H1 (cell line): ENCODE data around the gene SYMPK. TPM values are rescaled to one million over a fixed set of nuclear protein-coding genes. Genes with fewer than 3 reads are reported as not detected.

Experiments
- CTCF ChIA-PET: fragments of 300-600 bp; sonication (Branson Sonifier 250); formaldehyde crosslinking; loops from one replicate; lab custom pipeline; 2021; ENCODE audit not compliant: partially characterized antibody; lab: Charles Lee
- POLR2A ChIA-PET: fragments of 300-600 bp; sonication (Branson Sonifier 250); formaldehyde crosslinking; loops from one replicate; lab custom pipeline; 2021; ENCODE audit warnings: inconsistent platforms; ENCODE audit not compliant: partially characterized antibody; lab: Charles Lee
- DNase-seq, 2 experiments: peaks; one replicate each; pipeline versions ENCODE4 v3.0.0 to v3.0.0-alpha.2; 2010 to 2022; ENCODE audit warnings: low spot score in 2 of 2, low read depth in 1 of 2, mixed read lengths in 1 of 2
- FAIRE-seq: peaks from 2 replicates; lab custom pipeline; 2011; peaks lifted over from hg19 to GRCh38; lab: Jason Lieb, UNC
- H2AFZ ChIP-seq: 2 replicates; pipeline ENCODE4 v1.8.1; 2012; ENCODE audit warnings: low read length, inconsistent platforms
- H2AK5ac ChIP-seq: 2 replicates; pipeline ENCODE4 v1.6.1; 2013; ENCODE audit warnings: low read depth, low read length
- H2BK120ac ChIP-seq: replicated peaks from 2 replicates; pipeline ENCODE3; 2013; ENCODE audit warnings: low read depth, low read length, inconsistent platforms
- H2BK12ac ChIP-seq: 2 replicates; pipeline ENCODE4 v1.6.1; 2013; ENCODE audit warnings: low read depth, low read length
- H2BK15ac ChIP-seq: 2 replicates; pipeline ENCODE4 v1.6.1; 2013; ENCODE audit warnings: low read length
- H2BK20ac ChIP-seq: 2 replicates; pipeline ENCODE4 v1.6.1; 2013; ENCODE audit warnings: low read length
- H2BK5ac ChIP-seq: 2 replicates; pipeline ENCODE4 v1.6.1; 2013; ENCODE audit warnings: low read depth, low read length
- H3K14ac ChIP-seq: 2 replicates; pipeline ENCODE4 v1.6.1; 2013; ENCODE audit warnings: inconsistent platforms; ENCODE audit not compliant: insufficient read length
- H3K18ac ChIP-seq: 2 replicates; pipeline ENCODE4 v1.6.1; 2013; ENCODE audit warnings: low read length; ENCODE audit errors: extremely low read depth
- H3K23ac ChIP-seq: 2 replicates; pipeline ENCODE4 v1.6.1; 2013; ENCODE audit warnings: inconsistent platforms; ENCODE audit not compliant: insufficient read length
- H3K23me2 ChIP-seq: 2 replicates; pipeline ENCODE4 v1.6.1; 2013; ENCODE audit warnings: low read depth, low read length
- H3K27ac ChIP-seq: 2 replicates; pipeline ENCODE4 v1.6.1; 2011; ENCODE audit warnings: low read depth, low read length, inconsistent platforms
- H3K27me3 ChIP-seq, 4 experiments: replicated peaks in 1 of 4; 1 replicate in 1 of 4; 2 replicates in 3 of 4; pipeline versions ENCODE4 v1.6.1 to v1.8.1; 2011 to 2013; ENCODE audit warnings: low read length in 3 of 4, mild to moderate bottlenecking in 3 of 4, inconsistent platforms in 2 of 4, mixed read lengths in 2 of 4, moderate library complexity in 1 of 4; ENCODE audit not compliant: control insufficient read depth in 3 of 4, insufficient read depth in 3 of 4; ENCODE audit errors: extremely low read depth in 1 of 4
- H3K36me3 ChIP-seq, 4 experiments: 2 replicates each; pipeline versions ENCODE4 v1.6.1 to v1.8.1; 2011 to 2013; ENCODE audit warnings: mild to moderate bottlenecking in 4 of 4, low read length in 3 of 4, moderate library complexity in 2 of 4, control low read depth in 1 of 4, inconsistent platforms in 1 of 4; ENCODE audit not compliant: insufficient read depth in 4 of 4, control insufficient read depth in 2 of 4
- H3K4ac ChIP-seq: replicated peaks from 2 replicates; pipeline ENCODE3; 2013; ENCODE audit warnings: low read length, low read depth, mixed read lengths, inconsistent platforms; ENCODE audit not compliant: insufficient read length
- H3K4me1 ChIP-seq, 4 experiments: replicated peaks in 1 of 4; 1 replicate in 1 of 4; 2 replicates in 3 of 4; pipeline versions ENCODE4 v1.6.1 to v1.8.1; 2011 to 2013; ENCODE audit warnings: low read length in 3 of 4, inconsistent platforms in 2 of 4, mixed read lengths in 1 of 4; ENCODE audit not compliant: insufficient read depth in 4 of 4, control insufficient read depth in 3 of 4
- H3K4me2 ChIP-seq, 2 experiments: 2 replicates each; pipeline versions ENCODE4 v1.6.1 to v1.8.1; 2011 to 2013; ENCODE audit warnings: low read depth in 2 of 2, low read length in 2 of 2, control low read depth in 1 of 2, inconsistent platforms in 1 of 2, mild to moderate bottlenecking in 1 of 2; ENCODE audit not compliant: insufficient read depth in 1 of 2
- H3K4me3 ChIP-seq, 4 experiments: fragments of 200-600, 300-600 bp in 1 of 4; sonication (generic), shearing (Covaris generic), sonication (Bioruptor Twin) in 1 of 4; 2 replicates each; pipeline versions ENCODE4 v1.5.1 to v1.8.1; 2011 to 2016; ENCODE audit warnings: low read length in 4 of 4, low read depth in 3 of 4, control low read depth in 2 of 4, inconsistent platforms in 2 of 4, mild to moderate bottlenecking in 2 of 4, mixed read lengths in 1 of 4, moderate library complexity in 1 of 4; ENCODE audit not compliant: insufficient read depth in 2 of 4; ENCODE audit errors: extremely low read depth in 1 of 4
- H3K56ac ChIP-seq: replicated peaks from 2 replicates; pipeline ENCODE3; 2013; ENCODE audit warnings: low read depth, mild to moderate bottlenecking, mixed read lengths, low read length, inconsistent platforms; ENCODE audit not compliant: insufficient read length
- H3K79me1 ChIP-seq: 2 replicates; pipeline ENCODE4 v1.6.1; 2013; ENCODE audit warnings: low read depth, low read length, control low read depth
- H3K79me2 ChIP-seq, 2 experiments: 2 replicates each; pipeline versions ENCODE4 v1.6.1 to v1.8.1; 2012 to 2013; ENCODE audit warnings: low read length in 2 of 2, mild to moderate bottlenecking in 2 of 2, inconsistent platforms in 1 of 2; ENCODE audit not compliant: insufficient read depth in 2 of 2, control insufficient read depth in 1 of 2
- H3K9ac ChIP-seq, 4 experiments: replicated peaks in 1 of 4; 1 replicate in 1 of 4; 2 replicates in 3 of 4; pipeline versions ENCODE4 v1.6.1 to v1.8.1; 2011 to 2013; ENCODE audit warnings: low read depth in 3 of 4, low read length in 3 of 4, control low read depth in 2 of 4, mild to moderate bottlenecking in 2 of 4, moderate library complexity in 2 of 4, inconsistent platforms in 1 of 4; ENCODE audit errors: extremely low read depth in 1 of 4
- H3K9me3 ChIP-seq, 2 experiments: 2 replicates each; pipeline versions ENCODE4 v1.6.1 to v1.8.1; 2012 to 2013; ENCODE audit warnings: mild to moderate bottlenecking in 2 of 2, moderate library complexity in 2 of 2, control low read depth in 1 of 2, inconsistent platforms in 1 of 2, low read depth in 1 of 2, low read length in 1 of 2, mixed read lengths in 1 of 2; ENCODE audit not compliant: insufficient read depth in 2 of 2
- H4K20me1 ChIP-seq, 2 experiments: replicated peaks in 1 of 2; 2 replicates each; pipeline versions ENCODE3 to v1.8.1; 2011 to 2013; ENCODE audit warnings: inconsistent platforms in 2 of 2, low read length in 2 of 2, mild to moderate bottlenecking in 1 of 2; ENCODE audit not compliant: insufficient read depth in 2 of 2, control insufficient read depth in 1 of 2
- H4K5ac ChIP-seq: 2 replicates; pipeline ENCODE4 v1.6.1; 2013; ENCODE audit warnings: low read length, low read depth, mixed read lengths, inconsistent platforms; ENCODE audit not compliant: insufficient read length
- H4K8ac ChIP-seq: 2 replicates; pipeline ENCODE4 v1.8.0; 2013; ENCODE audit warnings: mild to moderate bottlenecking, moderate library complexity, low read length, inconsistent platforms; ENCODE audit not compliant: insufficient read depth; ENCODE audit errors: extremely low read depth
- H4K91ac ChIP-seq: replicated peaks from 2 replicates; pipeline ENCODE3; 2013; ENCODE audit warnings: low read length, mixed read lengths, inconsistent platforms; ENCODE audit not compliant: insufficient read length
- EGR1 ChIP-seq: IDR thresholded peaks from 2 replicates; pipeline ENCODE4 v1.6.1; 2011; ENCODE audit warnings: low read depth, low read length, borderline replicate concordance
- FOSL1 ChIP-seq: IDR thresholded peaks from 2 replicates; pipeline ENCODE4 v1.6.1; 2011; ENCODE audit warnings: mild to moderate bottlenecking, low read depth, low read length, moderate library complexity; ENCODE audit not compliant: insufficient read depth
- KDM5A ChIP-seq: fragments of 200-600 bp; IDR thresholded peaks from 2 replicates; pipeline ENCODE4 v1.7.1; 2012; ENCODE audit warnings: mild to moderate bottlenecking, low read length, inconsistent platforms, mixed read lengths
- POLR2AphosphoS5 ChIP-seq: IDR thresholded peaks from 2 replicates; pipeline ENCODE4 v1.6.1; 2011; ENCODE audit warnings: low read depth, low read length
- SUZ12 ChIP-seq: fragments of 200-600 bp; sonication (generic); IDR thresholded peaks from 2 replicates; pipeline ENCODE4 v1.6.1; 2012; ENCODE audit warnings: mild to moderate bottlenecking, inconsistent platforms, low read length, moderate library complexity, mixed read lengths
- WGBS, 2 experiments: shearing (Covaris generic) in 1 of 2; methylation state at CpG; one replicate each; pipeline versions ENCODE4 v1.1.6 to v1.1.7; 2013 to 2015; ENCODE audit warnings: low lambda C conversion rate in 2 of 2, mixed read lengths in 2 of 2, inconsistent platforms in 1 of 2, low coverage in 1 of 2, missing lambda C conversion rate in 1 of 2; ENCODE audit not compliant: insufficient replicate concordance in 2 of 2, insufficient coverage in 1 of 2, insufficient read length in 1 of 2; ENCODE audit errors: extremely low coverage in 1 of 2, missing lambda C conversion rate in 1 of 2; 5-methylcytosine and 5-hydroxymethylcytosine counted together
- polyA plus RNA-seq, 7 experiments: library from polyadenylated mRNA; depleted of rRNA in 3 of 7; stranded (reverse) in 5 of 7; unstranded in 2 of 7; fragments of >200 nt in 5 of 7; fragments of 200-250 nt in 2 of 7; gene quantifications; 1 replicate in 5 of 7; 2 replicates in 1 of 7; 4 replicates in 1 of 7; pipeline versions ENCODE4 v1.2.1 to v1.2.3, GENCODE V29; 2011 to 2013; ENCODE audit warnings: missing spikeins in 2 of 7, mixed read lengths in 2 of 7
- total RNA-seq: library from RNA; stranded (reverse); fragmentation: NEBNext Ultra II Directional; extraction: Animal tissue kit (Norgen Biotek cat#: 25700); gene quantifications from 2 replicates; pipeline ENCODE4 v1.2.1, GENCODE V29; 2021

The SYMPK gene
- total and polyA plus RNA-seq, 2 of the 8 experiments (the other 6 are each of a cell fraction or from before 2014, with no cell fraction given) = 93.6 to 99.5 TPM

GRCh38 chr19:45854167-45854778 lies 8.7 kb downstream of the SYMPK start:
- no peak overlapping the region for H2BK5ac ChIP-seq
- no peak for FAIRE-seq

More at GRCh38 chr19:45854167-45854778, 8.7 kb downstream of the SYMPK start:
- Histone ChIP-seq H3K4ac (no peak overlapping the region), H3K79me2 (peaks cover 0 to 32% of the 10 kb centered on the region in 2 experiments; a peak in 2 of 4 replicates), H3K9me3 (no peaks in the 10 kb centered on the region), H3K56ac (no peak overlapping the region), H2BK20ac (no peak overlapping the region), H3K4me2 (no peak overlapping the region), H2AFZ (no peak overlapping the region), H3K4me1 (no peaks in the 10 kb centered on the region), H3K27me3 (no peaks in the 10 kb centered on the region), H3K23ac (no peak overlapping the region), H3K9ac (no peak overlapping the region), H2BK15ac (no peak overlapping the region), H3K4me3 (no peak overlapping the region), H3K23me2 (no peaks in the 10 kb centered on the region), H4K5ac (no peak overlapping the region), H2BK12ac (no peak overlapping the region), H3K36me3 (peaks cover 23 to 52% (median 38%) of the 10 kb centered on the region in 4 experiments), H4K20me1 (peaks cover 6 to 15% of the 10 kb centered on the region in 2 experiments), H4K8ac (peak overlapping the region; percentile 18; the same call in 1 of the 2 replicates), H3K14ac (no peak overlapping the region), H3K18ac (no peak overlapping the region), H3K27ac (no peak overlapping the region), H3K79me1 (0 out of 2 replicates have a peak, but pooled peaks cover 4% of the 10 kb centered on the region), H2BK120ac (no peak overlapping the region), H4K91ac (no peak overlapping the region), H2AK5ac (no peak overlapping the region)
- POLR2A ChIA-PET = interaction anchor here (0.7 to 3.8 kb wide), 6 partner anchors 9 to 168 kb away, joined by 3 to 19 read pairs (median 6); partner anchors contain the start of genes FOXA3, PGLYRP1 and SYMPK
- 93% methylated on average over 15 of the region's 16 CpGs; no CpG with 5 or more reads in 1 of the 2 experiments for WGBS, 2 experiments
- CTCF ChIA-PET = interaction anchor here (1.0 to 2.6 kb wide), 2 partner anchors 9 to 37 kb away, joined by 3 to 13 read pairs; partner anchors contain the start of gene SYMPK
- DNase-seq = no peak
- 0 out of 2 replicates have a peak, but pooled peaks have one; percentile 15 for TF ChIP-seq POLR2AphosphoS5
- TF ChIP-seq KDM5A = no peak
- TF ChIP-seq SUZ12 = no peak
- TF ChIP-seq EGR1 = no peak
- TF ChIP-seq FOSL1 = no peak
